Caco-2 (cell line): Measurements from ENCODE around the gene IRF7. TPM values are rescaled to one million over a fixed set of nuclear protein-coding genes. Genes with fewer than 3 reads are reported as not detected.

Experiments used
- BruUV-seq: library from RNA; stranded (reverse); fragments of 400-500 nt; replicated peaks from 2 replicates; lab custom pipeline; 2021; lab: Mats Ljungman, UMichigan
- CTCF ChIA-PET: fragments of 300-600 bp; sonication (Branson Sonifier 250); formaldehyde crosslinking; loops from one replicate; lab custom pipeline; 2022; ENCODE audit warnings: antibody characterized with exemption; lab: Charles Lee
- POLR2A ChIA-PET: fragments of 300-600 bp; sonication (Branson Sonifier 250); formaldehyde crosslinking; loops from one replicate; lab custom pipeline; 2022; ENCODE audit warnings: antibody characterized with exemption; lab: Charles Lee
- DNase-seq, 2 experiments: peaks; one replicate each; pipeline versions ENCODE4 v3.0.0 to v3.0.0-alpha.2; 2020 to 2022
- H3K27me3 ChIP-seq: replicated peaks from 2 replicates; pipeline ENCODE4 v1.6.0; 2011; ENCODE audit warnings: low read length; ENCODE audit not compliant: control insufficient read depth, insufficient read depth
- H3K36me3 ChIP-seq: 2 replicates; pipeline ENCODE4 v1.5.1; 2011; ENCODE audit warnings: low read length; ENCODE audit not compliant: control insufficient read depth, insufficient read depth
- H3K4me1 ChIP-seq: fragments of 250-450 bp; sonication (Bioruptor Pico); 2 replicates; pipeline ENCODE4 v1.5.1; 2020; ENCODE audit warnings: mild to moderate bottlenecking
- H3K4me3 ChIP-seq: 2 replicates; pipeline ENCODE4 v1.5.1; 2011; ENCODE audit warnings: low read depth, mild to moderate bottlenecking, control low read depth, low read length
- H3K9me3 ChIP-seq: fragments of 250-450 bp; sonication (Bioruptor Pico); 2 replicates; pipeline ENCODE4 v1.5.1; 2020; ENCODE audit warnings: mild to moderate bottlenecking, moderate library complexity
- H3K27ac Mint-ChIP-seq: one replicate; pipeline ENCODE4 v1.8.0; 2022; ENCODE audit warnings: mixed read lengths; ENCODE audit not compliant: unreplicated experiment
- H3K27me3 Mint-ChIP-seq: one replicate; pipeline ENCODE4 v1.8.0; 2022; ENCODE audit warnings: mixed read lengths; ENCODE audit not compliant: insufficient read depth, unreplicated experiment
- H3K36me3 Mint-ChIP-seq: one replicate; pipeline ENCODE4 v1.8.0; 2022; ENCODE audit warnings: mild to moderate bottlenecking, mixed read lengths; ENCODE audit not compliant: insufficient read depth, unreplicated experiment
- H3K4me1 Mint-ChIP-seq: one replicate; pipeline ENCODE4 v1.8.0; 2022; ENCODE audit warnings: low read depth, mixed read lengths; ENCODE audit not compliant: unreplicated experiment
- H3K4me3 Mint-ChIP-seq: one replicate; pipeline ENCODE4 v1.8.0; 2022; ENCODE audit warnings: mild to moderate bottlenecking, moderate library complexity, mixed read lengths; ENCODE audit not compliant: unreplicated experiment
- H3K9me3 Mint-ChIP-seq: one replicate; pipeline ENCODE4 v1.8.0; 2022; ENCODE audit warnings: mixed read lengths; ENCODE audit not compliant: unreplicated experiment
- intact Hi-C: fragments of 100-400 bp; cut with micrococcal nuclease; formaldehyde crosslinking; loops from one replicate; pipeline ENCODE4 v1.10.0; 2022; ENCODE audit not compliant: unreplicated experiment
- total RNA-seq: library from RNA; stranded (reverse); gene quantifications from 2 replicates; pipeline ENCODE4 v1.2.3, GENCODE V29; 2022
- TF ChIP-seq, protein P1 (sequence below), 2 experiments: fragments of 200-600 bp in 1 of 2; IDR thresholded peaks; 1 replicate in 1 of 2; 2 replicates in 1 of 2; pipeline versions ENCODE4 v1.5.1 to v1.8.0; 2011 to 2022; ENCODE audit warnings: antibody characterized with exemption in 1 of 2, control low read depth in 1 of 2, inconsistent platforms in 1 of 2, low read depth in 1 of 2, low read length in 1 of 2, mild to moderate bottlenecking in 1 of 2, moderate library complexity in 1 of 2; ENCODE audit not compliant: insufficient read depth in 1 of 2, severe bottlenecking in 1 of 2, unreplicated experiment in 1 of 2

Gene IRF7
- total RNA-seq, 1 experiment from 2014 or later, result 27.2 TPM

- Histone ChIP-seq H3K4me1 (no peaks in the 10 kb centered on the region), H3K9me3 (no peaks in the 10 kb centered on the region), H3K4me3 (no peak overlapping the region), H3K36me3 (peaks cover 9% of the 10 kb centered on the region), H3K27me3 (no peaks in the 10 kb centered on the region)
- H3K27ac Mint-ChIP-seq, result no peak overlapping the region
- POLR2A ChIA-PET, result no interaction called here
- H3K4me1 Mint-ChIP-seq, result no peaks in the 10 kb centered on the region
- no peak for DNase-seq
- intact Hi-C loops, result no loop called here
- TF ChIP-seq, protein P1, sequence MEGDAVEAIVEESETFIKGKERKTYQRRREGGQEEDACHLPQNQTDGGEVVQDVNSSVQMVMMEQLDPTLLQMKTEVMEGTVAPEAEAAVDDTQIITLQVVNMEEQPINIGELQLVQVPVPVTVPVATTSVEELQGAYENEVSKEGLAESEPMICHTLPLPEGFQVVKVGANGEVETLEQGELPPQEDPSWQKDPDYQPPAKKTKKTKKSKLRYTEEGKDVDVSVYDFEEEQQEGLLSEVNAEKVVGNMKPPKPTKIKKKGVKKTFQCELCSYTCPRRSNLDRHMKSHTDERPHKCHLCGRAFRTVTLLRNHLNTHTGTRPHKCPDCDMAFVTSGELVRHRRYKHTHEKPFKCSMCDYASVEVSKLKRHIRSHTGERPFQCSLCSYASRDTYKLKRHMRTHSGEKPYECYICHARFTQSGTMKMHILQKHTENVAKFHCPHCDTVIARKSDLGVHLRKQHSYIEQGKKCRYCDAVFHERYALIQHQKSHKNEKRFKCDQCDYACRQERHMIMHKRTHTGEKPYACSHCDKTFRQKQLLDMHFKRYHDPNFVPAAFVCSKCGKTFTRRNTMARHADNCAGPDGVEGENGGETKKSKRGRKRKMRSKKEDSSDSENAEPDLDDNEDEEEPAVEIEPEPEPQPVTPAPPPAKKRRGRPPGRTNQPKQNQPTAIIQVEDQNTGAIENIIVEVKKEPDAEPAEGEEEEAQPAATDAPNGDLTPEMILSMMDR (IDR thresholded peaks at IDR 0.05; ENCODE audit: insufficient read depth in 1 of 2, low read depth in 1 of 2, low read length in 1 of 2, severe bottlenecking in 1 of 2, unreplicated experiment in 1 of 2), result no peak
- BruUV-seq, result no TSS peak
- H3K9me3 Mint-ChIP-seq, result no peaks in the 10 kb centered on the region
- no peaks in the 10 kb centered on the region for H3K27me3 Mint-ChIP-seq
- H3K36me3 Mint-ChIP-seq, result peaks cover 93% of the 10 kb centered on the region
- H3K4me3 Mint-ChIP-seq, result no peak overlapping the region
- CTCF ChIA-PET, result no interaction called here
These were observed 14.0 kb downstream of the IRF7 start for GRCh38 chr11:601573-602245.

DNA sequence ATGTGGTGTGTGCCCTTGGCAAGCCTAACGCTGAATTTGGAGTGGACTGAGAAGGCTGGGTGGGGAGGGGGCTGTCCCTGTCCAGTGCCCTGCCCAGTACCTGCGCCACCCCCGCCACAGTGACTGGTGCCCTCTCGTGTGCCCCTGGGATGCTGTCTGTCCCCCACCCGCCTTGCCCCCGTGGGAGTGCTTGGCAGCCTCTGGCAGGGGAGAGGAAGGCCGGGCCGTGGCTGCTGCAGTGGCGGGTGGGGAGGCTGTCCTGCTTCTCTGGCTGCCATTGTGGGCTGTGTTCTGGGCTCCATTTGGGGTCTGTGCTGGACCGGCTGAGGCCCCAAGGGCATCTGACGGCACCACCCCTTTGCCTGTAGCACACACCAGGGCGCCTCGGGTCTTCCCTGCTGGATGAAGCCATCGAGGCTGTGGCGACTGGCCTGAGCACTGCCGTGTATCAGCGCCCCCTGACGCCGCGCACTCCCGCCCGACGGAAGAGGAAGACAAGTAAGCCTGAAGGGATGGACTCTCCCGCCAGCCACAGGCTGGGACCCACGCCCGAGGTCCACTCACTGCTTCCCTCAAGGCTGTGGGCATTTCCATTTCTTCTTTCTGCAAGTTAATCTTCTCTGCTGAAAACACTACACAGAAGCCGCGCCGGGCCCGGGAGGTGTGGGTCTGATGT is 17.6 kb downstream of the IRF7 start:
- TF ChIP-seq, protein P1 (IDR thresholded peaks at IDR 0.05; ENCODE audit: insufficient read depth in 1 of 2, low read depth in 1 of 2, low read length in 1 of 2, severe bottlenecking in 1 of 2, unreplicated experiment in 1 of 2), result no peak
- H3K27ac Mint-ChIP-seq, result no peak overlapping the region
- H3K4me3 Mint-ChIP-seq, result no peak overlapping the region
- peak in 1 of 2 experiments; percentile 28 for DNase-seq
- intact Hi-C loops, result no loop called here
- ChIA-PET POLR2A (no interaction called here), CTCF (no interaction called here)
- H3K27me3 Mint-ChIP-seq, result no peaks in the 10 kb centered on the region
- Histone ChIP-seq H3K4me3 (no peak overlapping the region), H3K9me3 (no peaks in the 10 kb centered on the region), H3K4me1 (no peaks in the 10 kb centered on the region), H3K27me3 (no peaks in the 10 kb centered on the region), H3K36me3 (peaks cover 4% of the 10 kb centered on the region)
- H3K4me1 Mint-ChIP-seq, result no peaks in the 10 kb centered on the region
- H3K9me3 Mint-ChIP-seq, result no peaks in the 10 kb centered on the region
- peaks cover 91% of the 10 kb centered on the region for H3K36me3 Mint-ChIP-seq
- no TSS peak for BruUV-seq

GRCh38 chr11:597166-597725 is 18.5 kb downstream of the IRF7 start:
- no peaks in the 10 kb centered on the region for H3K27me3 Mint-ChIP-seq

More at GRCh38 chr11:597166-597725, 18.5 kb downstream of the IRF7 start:
- H3K9me3 ChIP-seq, result no peaks in the 10 kb centered on the region
- no peak overlapping the region for H3K4me3 ChIP-seq
- H3K4me1 ChIP-seq, result no peaks in the 10 kb centered on the region
- BruUV-seq, result no TSS peak
- H3K4me1 Mint-ChIP-seq, result no peaks in the 10 kb centered on the region
- DNase-seq, result peak in 1 of 2 experiments; percentile 36
- H3K36me3 Mint-ChIP-seq, result peaks cover 93% of the 10 kb centered on the region
- no peak overlapping the region for H3K4me3 Mint-ChIP-seq
- no peaks in the 10 kb centered on the region for H3K9me3 Mint-ChIP-seq
- POLR2A ChIA-PET, result no interaction called here
- intact Hi-C loops, result no loop called here
- peak overlapping the region; percentile 42 for H3K27ac Mint-ChIP-seq
- H3K27me3 ChIP-seq, result no peaks in the 10 kb centered on the region
- TF ChIP-seq, protein P1 (IDR thresholded peaks at IDR 0.05; ENCODE audit: insufficient read depth in 1 of 2, low read depth in 1 of 2, low read length in 1 of 2, severe bottlenecking in 1 of 2, unreplicated experiment in 1 of 2), result peak in 1 of 2 experiments; percentile 26
- CTCF ChIA-PET, result no interaction called here
- H3K36me3 ChIP-seq, result peaks cover 4% of the 10 kb centered on the region
